Measurements from ENCODE around the gene ZNF408. TPM values are rescaled to one million over a fixed set of nuclear protein-coding genes. Genes with fewer than 3 reads are reported as not detected.

The ZNF408 gene
- total RNA-seq, 2 donors from 2014 or later, result 9.9 to 17.8 TPM

GRCh38 chr11:46692450-46692849 lies 8.4 kb upstream of the ZNF408 start:
- Histone ChIP-seq H3K36me3 (peaks cover 14 to 19% of the 10 kb centered on the region in 2 donors), H3K4me1 (replicated peaks) (peaks cover 4% of the 10 kb centered on the region), H3K9me3 (no peaks in the 10 kb centered on the region), H3K4me3 (no peak overlapping the region), H3K27me3 (replicated peaks; ENCODE audit: insufficient read depth) (no peaks in the 10 kb centered on the region), H3K27ac (no peak overlapping the region)
- DNase-seq (ENCODE audit: low spot score), result no peak
- no peak for TF ChIP-seq POLR2A (IDR thresholded peaks at IDR 0.05)
- TF ChIP-seq, protein P1, sequence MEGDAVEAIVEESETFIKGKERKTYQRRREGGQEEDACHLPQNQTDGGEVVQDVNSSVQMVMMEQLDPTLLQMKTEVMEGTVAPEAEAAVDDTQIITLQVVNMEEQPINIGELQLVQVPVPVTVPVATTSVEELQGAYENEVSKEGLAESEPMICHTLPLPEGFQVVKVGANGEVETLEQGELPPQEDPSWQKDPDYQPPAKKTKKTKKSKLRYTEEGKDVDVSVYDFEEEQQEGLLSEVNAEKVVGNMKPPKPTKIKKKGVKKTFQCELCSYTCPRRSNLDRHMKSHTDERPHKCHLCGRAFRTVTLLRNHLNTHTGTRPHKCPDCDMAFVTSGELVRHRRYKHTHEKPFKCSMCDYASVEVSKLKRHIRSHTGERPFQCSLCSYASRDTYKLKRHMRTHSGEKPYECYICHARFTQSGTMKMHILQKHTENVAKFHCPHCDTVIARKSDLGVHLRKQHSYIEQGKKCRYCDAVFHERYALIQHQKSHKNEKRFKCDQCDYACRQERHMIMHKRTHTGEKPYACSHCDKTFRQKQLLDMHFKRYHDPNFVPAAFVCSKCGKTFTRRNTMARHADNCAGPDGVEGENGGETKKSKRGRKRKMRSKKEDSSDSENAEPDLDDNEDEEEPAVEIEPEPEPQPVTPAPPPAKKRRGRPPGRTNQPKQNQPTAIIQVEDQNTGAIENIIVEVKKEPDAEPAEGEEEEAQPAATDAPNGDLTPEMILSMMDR (IDR thresholded peaks at IDR 0.05), result no peak
- TF ChIP-seq POLR2AphosphoS5 (IDR thresholded peaks at IDR 0.05), result no peak
- WGBS, result 90% methylated on average over 4 of the region's 4 CpGs
- intact Hi-C loops (cut with DNase I), result no loop called here

DNA sequence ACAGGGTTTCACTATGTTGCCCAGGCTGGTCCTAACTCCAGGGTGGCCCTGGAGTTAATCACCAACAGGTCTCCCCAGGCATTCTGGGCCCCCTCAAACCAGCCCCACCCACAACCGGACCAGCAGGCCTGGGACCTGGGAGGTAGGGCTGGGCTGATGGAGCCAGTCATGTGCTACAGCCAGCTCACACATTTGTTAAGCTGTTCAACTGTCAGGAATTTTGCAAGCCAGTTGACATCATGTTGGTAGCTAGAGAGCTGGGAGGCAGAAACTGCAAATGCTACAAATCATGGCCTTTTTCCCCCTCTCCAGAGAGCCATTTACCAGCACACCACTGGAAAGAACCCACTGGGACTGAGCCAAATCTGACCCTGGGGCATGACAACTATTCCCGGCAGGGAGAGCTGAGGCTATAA lies 7.2 kb upstream of the ZNF408 start:
- peaks cover 14 to 19% of the 10 kb centered on the region in 2 donors for H3K36me3 ChIP-seq
- no peaks in the 10 kb centered on the region for H3K27me3 ChIP-seq (replicated peaks; ENCODE audit: insufficient read depth)
- H3K4me1 ChIP-seq (replicated peaks), result no peaks in the 10 kb centered on the region
- intact Hi-C loops (cut with DNase I), result no loop called here
- no peak for TF ChIP-seq POLR2A (IDR thresholded peaks at IDR 0.05)
- TF ChIP-seq, protein P1 (IDR thresholded peaks at IDR 0.05), result no peak
- TF ChIP-seq POLR2AphosphoS5 (IDR thresholded peaks at IDR 0.05), result no peak
- H3K27ac ChIP-seq, result no peak overlapping the region
- H3K9me3 ChIP-seq, result no peaks in the 10 kb centered on the region
- no peak for DNase-seq (ENCODE audit: low spot score)
- H3K4me3 ChIP-seq, result no peak overlapping the region
- 52% methylated on average over 2 of the region's 2 CpGs for WGBS

DNA sequence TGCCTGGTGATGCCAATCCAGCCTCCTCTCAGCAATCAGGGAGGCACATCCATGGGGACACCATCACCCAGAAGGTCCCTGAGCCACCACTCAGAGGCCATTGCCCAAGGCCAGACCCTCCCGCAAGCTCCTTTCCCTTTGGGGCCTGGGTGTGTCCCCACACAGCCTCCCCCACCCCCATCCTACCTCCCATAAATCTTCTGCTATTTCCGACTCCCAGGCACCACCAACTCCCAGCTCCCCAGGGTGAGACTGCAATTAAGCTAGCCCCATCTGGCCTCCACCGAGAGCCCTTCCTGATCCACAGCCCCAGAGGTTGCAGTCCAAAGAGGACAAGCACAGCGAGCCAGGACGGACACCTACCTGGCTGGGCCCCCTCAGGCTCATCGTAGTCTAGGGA lies 6.8 kb upstream of the ZNF408 start:
- WGBS, result 78% methylated on average over 6 of the region's 6 CpGs

DNA sequence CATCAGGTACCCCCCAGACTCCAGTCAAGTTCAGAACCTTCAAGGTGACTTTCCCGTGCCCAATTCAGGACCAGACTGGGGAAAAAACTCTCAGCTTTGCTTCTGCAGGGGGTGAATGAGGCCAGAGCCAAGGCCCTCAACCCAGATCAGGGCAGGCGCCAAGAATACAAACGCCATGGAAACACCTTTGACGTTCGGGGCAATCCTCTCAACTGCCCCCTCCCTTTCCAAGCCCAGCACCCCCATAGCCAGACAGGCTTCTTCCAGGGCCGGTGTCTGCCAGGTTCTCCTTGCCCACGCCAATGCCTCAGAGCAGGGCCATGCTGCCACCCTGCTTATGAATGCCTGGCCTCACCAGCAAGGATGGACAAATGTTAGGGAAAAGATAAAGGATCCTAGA lies 6.2 kb upstream of the ZNF408 start:
- Histone ChIP-seq H3K27ac (no peak overlapping the region), H3K9me3 (no peaks in the 10 kb centered on the region), H3K27me3 (replicated peaks; ENCODE audit: insufficient read depth) (no peaks in the 10 kb centered on the region), H3K36me3 (peaks cover 14 to 19% of the 10 kb centered on the region in 2 donors), H3K4me1 (replicated peaks) (no peaks in the 10 kb centered on the region), H3K4me3 (no peak overlapping the region)
- TF ChIP-seq POLR2A (IDR thresholded peaks at IDR 0.05), result no peak
- no peak for TF ChIP-seq POLR2AphosphoS5 (IDR thresholded peaks at IDR 0.05)
- TF ChIP-seq, protein P1 (IDR thresholded peaks at IDR 0.05), result no peak
- WGBS, result 82% methylated on average over 7 of the region's 7 CpGs
- no peak for DNase-seq (ENCODE audit: low spot score)
- intact Hi-C loops (cut with DNase I), result loop anchor here (5.0 kb wide), 1 partner anchor 47 kb away; no protein-coding TSS in a partner anchor

More for the DNA sequence above, 6.8 kb upstream of the ZNF408 start:
- Histone ChIP-seq H3K4me1 (replicated peaks) (no peaks in the 10 kb centered on the region), H3K9me3 (no peaks in the 10 kb centered on the region), H3K36me3 (peaks cover 14 to 19% of the 10 kb centered on the region in 2 donors), H3K4me3 (no peak overlapping the region), H3K27me3 (replicated peaks; ENCODE audit: insufficient read depth) (no peaks in the 10 kb centered on the region), H3K27ac (no peak overlapping the region)
- no peak for DNase-seq (ENCODE audit: low spot score)
- no peak for TF ChIP-seq POLR2AphosphoS5 (IDR thresholded peaks at IDR 0.05)
- TF ChIP-seq, protein P1 (IDR thresholded peaks at IDR 0.05), result no peak
- TF ChIP-seq POLR2A (IDR thresholded peaks at IDR 0.05), result no peak
- intact Hi-C loops (cut with DNase I), result no loop called here

Data from prostate gland (tissue), 2 donors.